NK-92 treated with Interleukin-12 subunit alpha and Interleukin-12 subunit beta, amount 100 ng/mL, for 24 hours (cell line): ENCODE measurements around the gene TMEM132A.

Experiments used
- DNase-seq: peaks from one replicate; lab custom pipeline; 2025; lab: John Stamatoyannopoulos, UW

The TMEM132A gene

GRCh38 chr11:60938500-60938899 lies 14.2 kb downstream of the TMEM132A start:
- DNase-seq = no peak

GRCh38 chr11:60939301-60939700 lies 15.0 kb downstream of the TMEM132A start:
- no peak for DNase-seq

GRCh38 chr11:60939855-60940254 lies 15.6 kb downstream of the TMEM132A start:
- no peak for DNase-seq

- DNase-seq = no peak
Observed at GRCh38 chr11:60941371-60942119, 17.3 kb downstream of the TMEM132A start.

- DNase-seq = no peak
Observed at GRCh38 chr11:60942219-60942618, 18.0 kb downstream of the TMEM132A start.

- DNase-seq = no peak
Observed at GRCh38 chr11:60942970-60943565, 18.8 kb downstream of the TMEM132A start.

GRCh38 chr11:60944490-60945294 lies 20.4 kb downstream of the TMEM132A start:
- no peak for DNase-seq

- no peak for DNase-seq
Observed at GRCh38 chr11:60945295-60945667, 21.0 kb downstream of the TMEM132A start.

GRCh38 chr11:60946601-60947264 lies 22.5 kb downstream of the TMEM132A start:
- no peak for DNase-seq

- no peak for DNase-seq
Observed at GRCh38 chr11:60947700-60948099, 23.4 kb downstream of the TMEM132A start.

- DNase-seq = no peak
Observed at GRCh38 chr11:60948250-60948649, 24.0 kb downstream of the TMEM132A start.

- DNase-seq = no peak
Observed at GRCh38 chr11:60950024-60950423, 25.8 kb downstream of the TMEM132A start.

- no peak for DNase-seq
Observed at GRCh38 chr11:60950933-60951605, 26.8 kb downstream of the TMEM132A start.

- DNase-seq = no peak
Observed at GRCh38 chr11:60951606-60951903, 27.3 kb downstream of the TMEM132A start.

- no peak for DNase-seq
Observed at GRCh38 chr11:60951904-60952741, 27.9 kb downstream of the TMEM132A start, which contains the start of gene SLC15A3. Gene SLC15A3 (minus strand): TSS chr11:60952176. CDS start chr11:60951551, 625 bp downstream.

- DNase-seq = no peak
Observed at GRCh38 chr11:60952742-60953170, 28.5 kb downstream of the TMEM132A start.

GRCh38 chr11:60953781-60954180 lies 29.5 kb downstream of the TMEM132A start:
- DNase-seq = no peak

GRCh38 chr11:60954421-60954820 lies 30.2 kb downstream of the TMEM132A start:
- no peak for DNase-seq

- DNase-seq = no peak
Observed at GRCh38 chr11:60955571-60955970, 31.3 kb downstream of the TMEM132A start.

- DNase-seq = no peak
Observed at GRCh38 chr11:60957188-60957587, 32.9 kb downstream of the TMEM132A start.

GRCh38 chr11:60959431-60959830 lies 35.2 kb downstream of the TMEM132A start:
- no peak for DNase-seq
